Fibroblast of mammary gland (primary cell): Measurements from ENCODE around the gene IDH3G.

ENCODE experiments used
- DNase-seq: peaks from one replicate; pipeline ENCODE4 v3.0.0-alpha.2; 2010; ENCODE audit warnings: low read depth
- H3K4me3 ChIP-seq: 2 replicates; pipeline ENCODE4 v1.5.1; 2011; ENCODE audit warnings: low read depth, mild to moderate bottlenecking, low read length, moderate library complexity; ENCODE audit not compliant: control insufficient read depth
- CTCF ChIP-seq: conservative IDR thresholded peaks from 2 replicates; pipeline ENCODE4 v1.5.1; 2011; ENCODE audit warnings: low read depth, low read length, inconsistent platforms; ENCODE audit not compliant: control insufficient read depth, insufficient read depth

Gene IDH3G

GRCh38 chrX:153791104-153791852 is 2.9 kb downstream of the IDH3G start:
- DNase-seq, result no peak
- TF ChIP-seq CTCF, result no peak
- H3K4me3 ChIP-seq, result no peak overlapping the region

- DNase-seq, result no peak
- TF ChIP-seq CTCF, result no peak
- H3K4me3 ChIP-seq, result no peak overlapping the region
Measured at GRCh38 chrX:153789654-153790053, 4.5 kb downstream of the IDH3G start.

DNA sequence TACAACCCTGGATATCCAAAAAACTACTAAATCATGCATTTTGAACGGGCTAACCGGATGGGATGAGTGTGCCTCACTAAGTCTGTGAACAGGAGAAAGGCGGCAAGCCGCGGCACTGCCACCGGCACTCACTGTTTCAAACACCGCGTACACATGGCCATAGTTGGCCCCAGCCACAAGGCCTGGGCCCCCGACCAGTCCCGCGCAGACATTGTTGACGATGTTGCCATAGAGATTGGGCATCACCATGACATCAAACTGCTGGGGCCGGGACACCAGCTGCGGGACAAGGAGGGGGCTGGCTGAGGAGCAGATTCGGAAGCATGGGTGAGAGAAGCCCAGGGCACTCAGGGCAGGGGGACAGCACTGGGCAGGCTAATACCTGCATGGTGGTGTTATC is 7.5 kb downstream of the IDH3G start:
- H3K4me3 ChIP-seq, result no peak overlapping the region
- no peak for TF ChIP-seq CTCF

DNA sequence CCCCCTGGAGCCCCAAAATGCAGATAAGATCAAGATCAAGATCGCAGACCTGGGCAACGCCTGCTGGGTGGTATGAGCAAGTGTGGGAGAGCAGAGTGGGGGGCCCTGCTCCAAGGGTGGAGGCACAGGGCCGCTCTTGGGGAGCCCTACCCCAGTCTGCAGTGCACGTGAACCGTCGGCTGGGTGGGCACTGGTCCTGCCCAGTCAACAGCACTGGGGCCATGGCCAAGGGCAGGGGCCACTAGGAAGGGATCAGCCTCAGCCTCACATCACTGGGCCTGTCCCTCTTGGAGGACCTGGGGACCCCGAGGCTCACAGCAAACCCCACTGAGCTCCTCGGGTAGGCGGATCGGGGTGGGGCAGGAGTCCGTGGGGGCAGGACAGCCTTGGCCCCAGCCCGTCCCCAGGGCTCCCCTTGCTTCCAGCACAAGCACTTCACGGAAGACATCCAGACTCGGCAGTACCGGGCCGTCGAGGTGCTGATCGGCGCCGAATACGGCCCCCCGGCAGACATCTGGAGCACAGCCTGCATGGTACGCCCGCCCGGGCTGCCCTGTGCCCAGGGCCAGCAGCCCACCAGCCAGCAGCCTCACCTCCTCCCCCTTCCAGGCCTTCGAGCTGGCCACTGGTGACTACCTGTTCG is 9.7 kb downstream of the IDH3G start:
- no peak for DNase-seq
- no peak overlapping the region for H3K4me3 ChIP-seq
- TF ChIP-seq CTCF, result no peak

More for the DNA sequence above, 7.5 kb downstream of the IDH3G start:
- DNase-seq, result no peak

DNA sequence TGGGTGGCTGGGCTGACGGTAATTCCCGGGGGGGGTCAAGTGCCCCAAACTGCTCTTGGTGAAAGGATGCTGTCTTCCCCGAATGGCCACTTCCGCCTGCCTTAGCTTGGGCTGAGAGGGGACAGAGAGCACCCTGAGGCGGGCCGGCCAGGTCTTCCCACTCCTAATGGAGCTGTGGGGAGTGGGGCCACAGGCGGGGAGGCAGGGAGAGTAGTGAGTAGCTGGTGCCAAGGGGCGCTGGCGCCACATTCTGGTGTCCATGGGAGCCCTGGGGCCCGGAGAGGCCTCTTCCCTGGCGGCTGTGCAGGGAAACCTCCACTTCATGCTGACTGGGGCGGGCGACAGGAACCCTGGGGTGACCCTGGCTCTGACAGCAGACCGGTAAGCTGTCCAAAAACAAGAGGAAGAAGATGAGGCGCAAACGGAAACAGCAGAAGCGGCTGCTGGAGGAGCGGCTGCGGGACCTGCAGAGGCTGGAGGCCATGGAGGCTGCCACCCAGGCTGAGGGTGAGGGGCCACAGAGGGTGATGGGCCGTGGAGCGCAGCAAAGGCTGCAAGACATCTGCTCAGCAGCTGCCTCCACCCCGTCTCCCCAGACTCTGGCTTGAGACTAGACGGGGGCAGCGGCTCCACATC is 10.7 kb downstream of the IDH3G start:
- DNase-seq, result no peak
- no peak overlapping the region for H3K4me3 ChIP-seq
- no peak for TF ChIP-seq CTCF

DNA sequence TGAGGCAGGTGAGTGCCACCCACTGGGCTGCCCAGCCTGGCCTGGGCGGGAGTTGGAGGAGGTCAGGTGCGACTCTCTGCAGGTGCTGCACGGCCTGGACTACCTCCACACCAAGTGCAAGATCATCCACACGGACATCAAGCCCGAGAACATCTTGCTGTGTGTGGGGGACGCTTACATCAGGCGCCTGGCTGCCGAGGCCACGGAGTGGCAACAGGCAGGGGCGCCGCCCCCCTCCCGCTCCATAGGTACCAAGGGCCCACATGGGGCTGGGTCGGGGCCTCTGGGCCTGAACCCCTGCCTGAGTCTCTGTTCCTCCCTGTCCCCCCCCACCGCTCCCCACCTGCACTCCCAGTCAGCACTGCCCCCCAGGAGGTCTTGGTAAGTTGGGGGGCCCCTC is 11.3 kb downstream of the IDH3G start:
- no peak for DNase-seq
- H3K4me3 ChIP-seq, result no peak overlapping the region
- TF ChIP-seq CTCF, result no peak
